H1 (cell line): Measurements from ENCODE around the gene HDAC3. TPM values are rescaled to one million over a fixed set of nuclear protein-coding genes. Genes with fewer than 3 reads are reported as not detected.

Source experiments
- CHD2 ChIP-seq: IDR thresholded peaks from 2 replicates; pipeline ENCODE4 v1.6.1; 2012; ENCODE audit warnings: low read length, improper control_type of control experiment
- CREB1 ChIP-seq: IDR thresholded peaks from 2 replicates; pipeline ENCODE4 v1.6.1; 2012; ENCODE audit warnings: inconsistent platforms
- EP300 ChIP-seq, 2 experiments: IDR thresholded peaks; 1 replicate in 1 of 2; 2 replicates in 1 of 2; pipeline ENCODE4 v1.6.1; 2011 to 2012; ENCODE audit warnings: low read depth in 2 of 2, low read length in 2 of 2, mild to moderate bottlenecking in 2 of 2, borderline replicate concordance in 1 of 2, inconsistent platforms in 1 of 2, moderate library complexity in 1 of 2
- HDAC6 ChIP-seq: IDR thresholded peaks from one replicate; pipeline ENCODE4 v1.7.1; 2012; ENCODE audit warnings: low read depth, mild to moderate bottlenecking, inconsistent platforms, low read length, moderate library complexity
- JUND ChIP-seq: IDR thresholded peaks from 2 replicates; pipeline ENCODE4 v1.6.1; 2011; ENCODE audit warnings: mild to moderate bottlenecking, improper control_type of control experiment, low read length
- NRF1 ChIP-seq: IDR thresholded peaks from 2 replicates; pipeline ENCODE4 v1.6.1; 2011; ENCODE audit warnings: mild to moderate bottlenecking, low read depth, low read length, improper control_type of control experiment
- POU5F1 ChIP-seq: IDR thresholded peaks from 2 replicates; pipeline ENCODE4 v1.6.1; 2011; ENCODE audit warnings: low read depth, mild to moderate bottlenecking, low read length, moderate library complexity
- SP1 ChIP-seq: IDR thresholded peaks from 2 replicates; pipeline ENCODE4 v1.6.1; 2011; ENCODE audit warnings: low read depth, low read length
- SRF ChIP-seq: IDR thresholded peaks from 2 replicates; pipeline ENCODE4 v1.6.1; 2011; ENCODE audit warnings: mild to moderate bottlenecking, low read depth, low read length, moderate library complexity
- polyA plus RNA-seq, 7 experiments: library from polyadenylated mRNA; depleted of rRNA in 3 of 7; stranded (reverse) in 5 of 7; unstranded in 2 of 7; fragments of >200 nt in 5 of 7; fragments of 200-250 nt in 2 of 7; gene quantifications; 1 replicate in 5 of 7; 2 replicates in 1 of 7; 4 replicates in 1 of 7; pipeline versions ENCODE4 v1.2.1 to v1.2.3, GENCODE V29; 2011 to 2013; ENCODE audit warnings: missing spikeins in 2 of 7, mixed read lengths in 2 of 7
- total RNA-seq: library from RNA; stranded (reverse); fragmentation: NEBNext Ultra II Directional; extraction: Animal tissue kit (Norgen Biotek cat#: 25700); gene quantifications from 2 replicates; pipeline ENCODE4 v1.2.1, GENCODE V29; 2021
- TF ChIP-seq, protein P1 (sequence below): IDR thresholded peaks from 2 replicates; pipeline ENCODE4 v1.6.1; 2011; ENCODE audit warnings: low read length, improper control_type of control experiment

The HDAC3 gene
- total and polyA plus RNA-seq, 2 of the 8 experiments (the other 6 are each of a cell fraction or from before 2014, with no cell fraction given) = 99.0 to 120 TPM

DNA sequence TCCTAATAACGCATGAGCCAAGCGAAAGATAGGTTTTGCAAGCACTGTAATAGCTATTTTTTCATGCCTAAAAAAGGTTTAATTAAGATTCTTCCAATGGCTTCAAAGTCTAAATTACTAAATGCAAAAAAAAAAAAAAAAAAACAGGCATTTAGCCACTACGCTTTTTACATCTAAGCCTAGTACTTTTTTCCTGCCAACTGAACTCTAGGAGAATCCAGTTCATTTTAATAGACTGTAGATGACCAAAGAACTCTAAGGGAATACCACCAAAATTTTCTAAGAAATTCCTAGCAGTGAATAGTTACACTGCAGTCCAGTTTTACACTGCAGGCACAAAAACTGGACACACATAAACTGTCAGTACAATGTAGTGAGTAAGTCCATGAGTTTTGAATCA is 27.6 kb downstream of the HDAC3 start (continued):
- TF ChIP-seq SP1 = no peak
- TF ChIP-seq SRF = no peak
- no peak for TF ChIP-seq NRF1
- TF ChIP-seq POU5F1 = no peak
- TF ChIP-seq CHD2 = no peak
- no peak for TF ChIP-seq CREB1
- TF ChIP-seq EP300 (IDR thresholded peaks at IDR 0.05; ENCODE audit: borderline replicate concordance in 1 of 2, low read depth in 2 of 2, low read length in 2 of 2) = no peak
- TF ChIP-seq JUND = no peak
- TF ChIP-seq, protein P1, sequence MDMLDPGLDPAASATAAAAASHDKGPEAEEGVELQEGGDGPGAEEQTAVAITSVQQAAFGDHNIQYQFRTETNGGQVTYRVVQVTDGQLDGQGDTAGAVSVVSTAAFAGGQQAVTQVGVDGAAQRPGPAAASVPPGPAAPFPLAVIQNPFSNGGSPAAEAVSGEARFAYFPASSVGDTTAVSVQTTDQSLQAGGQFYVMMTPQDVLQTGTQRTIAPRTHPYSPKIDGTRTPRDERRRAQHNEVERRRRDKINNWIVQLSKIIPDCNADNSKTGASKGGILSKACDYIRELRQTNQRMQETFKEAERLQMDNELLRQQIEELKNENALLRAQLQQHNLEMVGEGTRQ = no peak
- no peak for TF ChIP-seq HDAC6
